RCC 7860 (cell line): ENCODE data around the gene TOR1A.
"Not testable (repeated sequence)": the region's sequence is repeated elsewhere in the genome, so short reads cannot be mapped to it uniquely, and the experiment has no call there.

ENCODE experiments used
- DNase-seq: peaks from one replicate; pipeline ENCODE4 v3.0.0-alpha.2; 2015; ENCODE audit warnings: low spot score
- FAIRE-seq: peaks from 2 replicates; lab custom pipeline; 2012; peaks lifted over from hg19 to GRCh38; lab: Jason Lieb, UNC

TOR1A gene

GRCh38 chr9:129783516-129784361, 40.2 kb downstream of the TOR1A start:
- FAIRE-seq, result peak; percentile 75
- peak; percentile 52 for DNase-seq

- DNase-seq, result peak; percentile 11
- no peak for FAIRE-seq
Measured at GRCh38 chr9:129781981-129782380, 42.0 kb downstream of the TOR1A start.

GRCh38 chr9:129781131-129781530, 42.8 kb downstream of the TOR1A start:
- FAIRE-seq (no peak), DNase-seq (no peak)

GRCh38 chr9:129779560-129780190, 44.3 kb downstream of the TOR1A start:
- no peak for FAIRE-seq
- DNase-seq, result no peak

- no peak for DNase-seq
- FAIRE-seq, result no peak
Measured at GRCh38 chr9:129778469-129778868, 45.5 kb downstream of the TOR1A start.

- DNase-seq (peak; percentile 32), FAIRE-seq (no peak)
Measured at GRCh38 chr9:129777769-129778130, 46.2 kb downstream of the TOR1A start.

- DNase-seq, result peak; percentile 99
- FAIRE-seq, result peak; percentile 91
Measured at GRCh38 chr9:129776938-129777768, 46.8 kb downstream of the TOR1A start.

- FAIRE-seq, result no peak
- peak; percentile 16 for DNase-seq
Measured at GRCh38 chr9:129776566-129776937, 47.4 kb downstream of the TOR1A start.

GRCh38 chr9:129776096-129776495, 47.8 kb downstream of the TOR1A start:
- DNase-seq, FAIRE-seq: not testable (repeated sequence)

GRCh38 chr9:129775448-129775798, 48.5 kb downstream of the TOR1A start:
- no peak for FAIRE-seq

GRCh38 chr9:129774791-129775447, 49.0 kb downstream of the TOR1A start:
- FAIRE-seq (no peak), DNase-seq (no peak)

More at GRCh38 chr9:129775448-129775798, 48.5 kb downstream of the TOR1A start:
- no peak for DNase-seq

- FAIRE-seq (no peak), DNase-seq (peak; percentile 44)
Measured at GRCh38 chr9:129773262-129774048, 50.5 kb downstream of the TOR1A start.

GRCh38 chr9:129770741-129771140, 53.2 kb downstream of the TOR1A start:
- FAIRE-seq (no peak), DNase-seq (no peak)

GRCh38 chr9:129769669-129770068, 54.3 kb downstream of the TOR1A start:
- DNase-seq (no peak), FAIRE-seq (no peak)

GRCh38 chr9:129768486-129768885, 55.5 kb downstream of the TOR1A start:
- FAIRE-seq (no peak), DNase-seq (no peak)

GRCh38 chr9:129765764-129766317, 58.1 kb downstream of the TOR1A start:
- FAIRE-seq, result no peak
- DNase-seq, result no peak

- FAIRE-seq (no peak), DNase-seq (no peak)
Measured at GRCh38 chr9:129762985-129763926, 60.7 kb downstream of the TOR1A start.
